ENCODE data around the gene DCHS2. TPM values are rescaled to one million over a fixed set of nuclear protein-coding genes. Genes with fewer than 3 reads are reported as not detected.

DCHS2 gene
- total and polyA plus RNA-seq, 2 of the 8 experiments (the other 6 are each of a cell fraction or from before 2014, with no cell fraction given), result 0.54 to 2.6 TPM

DNA sequence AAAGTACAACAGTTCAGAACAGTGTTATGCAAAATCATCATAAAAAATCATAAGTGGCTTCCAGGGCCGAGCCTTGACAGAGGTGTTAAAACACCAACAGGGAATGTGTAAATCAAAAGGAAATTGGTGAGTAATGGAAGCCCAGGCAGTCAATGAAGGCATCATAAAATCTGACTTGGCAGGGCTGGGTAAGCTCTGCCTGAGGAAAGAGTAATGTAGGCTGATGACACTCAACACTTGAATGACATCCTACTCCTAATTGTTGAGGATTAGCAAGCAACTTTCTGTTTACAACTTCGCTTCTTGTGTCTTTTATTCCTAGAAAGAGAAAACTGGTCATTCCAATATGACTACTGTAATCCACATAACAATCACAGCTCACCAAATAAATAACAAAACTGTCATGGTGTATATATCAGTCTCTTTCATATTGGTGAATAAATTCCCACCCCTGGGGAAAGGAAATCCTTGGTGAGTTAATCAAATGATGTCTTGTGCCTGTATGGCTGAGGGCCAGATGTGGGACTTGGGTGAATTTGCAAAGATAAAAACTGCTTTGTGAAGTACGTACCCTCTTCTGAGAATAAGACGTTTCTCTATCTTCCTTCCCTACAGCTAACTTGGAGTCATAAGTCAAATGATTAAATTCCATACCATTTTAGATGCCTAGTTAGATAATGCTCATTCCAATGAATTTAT is 196.8 kb downstream of the DCHS2 start (continued):
- no peak for TF ChIP-seq RXRA (IDR thresholded peaks at IDR 0.05; ENCODE audit: insufficient read depth, low read depth, low read length)

Measured in H1 (cell line).